ENCODE measurements around the gene USP35.

USP35 gene

GRCh38 chr11:78188286-78189173 lies at the start of gene USP35, which contains the start of gene KCTD21:
USP35 (plus strand) TSS chr11:78188919; CDS start chr11:78196246, 7,327 bp downstream.
KCTD21 (minus strand) TSS chr11:78188626; CDS start chr11:78174554, 14,072 bp downstream.
- DNase-seq: peak; percentile 98

- DNase-seq: peak; percentile 96
These were observed 49.0 kb upstream of the USP35 start, which contains the start of gene ALG8 for GRCh38 chr11:78139422-78140391. ALG8 (minus strand) TSS chr11:78139626; CDS start chr11:78139588, 38 bp downstream.

- no peak for DNase-seq
These were observed 48.2 kb upstream of the USP35 start for GRCh38 chr11:78140392-78141077.

GRCh38 chr11:78145511-78146025 lies 43.2 kb upstream of the USP35 start:
- no peak for DNase-seq

GRCh38 chr11:78147807-78148206 lies 40.9 kb upstream of the USP35 start:
- DNase-seq: peak; percentile 96

- DNase-seq: no peak
These were observed 39.1 kb upstream of the USP35 start for GRCh38 chr11:78149646-78150045.

- DNase-seq: no peak
These were observed 38.4 kb upstream of the USP35 start for GRCh38 chr11:78150346-78150745.

- no peak for DNase-seq
These were observed 38.0 kb upstream of the USP35 start for GRCh38 chr11:78150754-78151153.

- no peak for DNase-seq
These were observed 36.9 kb upstream of the USP35 start for GRCh38 chr11:78151804-78152203.

GRCh38 chr11:78156127-78156844 lies 32.4 kb upstream of the USP35 start:
- peak; percentile 32 for DNase-seq

GRCh38 chr11:78158987-78159652 lies 29.6 kb upstream of the USP35 start:
- no peak for DNase-seq

GRCh38 chr11:78160557-78160956 lies 28.2 kb upstream of the USP35 start:
- no peak for DNase-seq

GRCh38 chr11:78161346-78161745 lies 27.4 kb upstream of the USP35 start:
- DNase-seq: no peak

GRCh38 chr11:78161962-78162371 lies 26.8 kb upstream of the USP35 start:
- no peak for DNase-seq

- no peak for DNase-seq
These were observed 24.9 kb upstream of the USP35 start for GRCh38 chr11:78163828-78164227.

GRCh38 chr11:78164471-78164870 lies 24.2 kb upstream of the USP35 start:
- no peak for DNase-seq

GRCh38 chr11:78166855-78167469 lies 21.8 kb upstream of the USP35 start:
- no peak for DNase-seq

GRCh38 chr11:78168539-78169477 lies 19.9 kb upstream of the USP35 start:
- DNase-seq: no peak

- DNase-seq: no peak
These were observed 18.3 kb upstream of the USP35 start for GRCh38 chr11:78170413-78170812.

All from NCI-H146 (cell line).